IMR-90 (cell line): ENCODE measurements around the gene ABHD2. TPM values are rescaled to one million over a fixed set of nuclear protein-coding genes. Genes with fewer than 3 reads are reported as not detected.
"Not testable (repeated sequence)": the region's sequence is repeated elsewhere in the genome, so short reads cannot be mapped to it uniquely, and the experiment has no call there.

Source experiments
- ATAC-seq: fragments of 200-7000 bp; cut with Tn5 transposase; 2 replicates; pipeline ENCODE4 v1.9.1; 2020; ENCODE audit warnings: low read depth, mild to moderate bottlenecking, moderate library complexity
- BruUV-seq: library from RNA; stranded (reverse); fragments of 400-500 nt; replicated peaks from 2 replicates; lab custom pipeline; 2021; lab: Mats Ljungman, UMichigan
- CTCF ChIA-PET: fragments of 300-600 bp; formaldehyde crosslinking; extraction: SDS; loops from one replicate; lab custom pipeline; 2021; ENCODE audit warnings: antibody characterized with exemption; lab: Yijun Ruan, JAX
- POLR2A ChIA-PET: fragments of 300-600 bp; sonication (Branson Sonifier 250); formaldehyde crosslinking; loops from one replicate; lab custom pipeline; 2022; ENCODE audit warnings: antibody characterized with exemption; ENCODE audit not compliant: unreplicated experiment; lab: Charles Lee
- DNase-seq: peaks from one replicate; pipeline ENCODE4 v3.0.0; 2013
- H2AFZ ChIP-seq: replicated peaks from 2 replicates; pipeline ENCODE3; 2013; ENCODE audit warnings: low read length, mild to moderate bottlenecking; ENCODE audit not compliant: poor library complexity
- H2AK5ac ChIP-seq: 2 replicates; pipeline ENCODE4 v1.6.1; 2013; ENCODE audit warnings: low read depth, low read length, inconsistent platforms
- H2AK9ac ChIP-seq: replicated peaks from 2 replicates; pipeline ENCODE3; 2013; ENCODE audit warnings: mild to moderate bottlenecking, low read depth, low read length, moderate library complexity; ENCODE audit not compliant: poor library complexity
- H2BK120ac ChIP-seq: 2 replicates; pipeline ENCODE4 v1.6.1; 2013; ENCODE audit warnings: low read depth, low read length, inconsistent platforms
- H2BK15ac ChIP-seq: 3 replicates; pipeline ENCODE4 v1.6.1; 2013; ENCODE audit warnings: low read depth, low read length, inconsistent platforms
- H2BK20ac ChIP-seq: 2 replicates; pipeline ENCODE4 v1.6.1; 2013; ENCODE audit warnings: low read depth, mild to moderate bottlenecking, inconsistent platforms, low read length, moderate library complexity
- H2BK5ac ChIP-seq: 2 replicates; pipeline ENCODE4 v1.6.1; 2013; ENCODE audit warnings: mild to moderate bottlenecking, low read depth, low read length, inconsistent platforms; ENCODE audit not compliant: poor library complexity, severe bottlenecking
- H3K14ac ChIP-seq: replicated peaks from 2 replicates; pipeline ENCODE4 v1.6.1; 2013; ENCODE audit warnings: low read depth, low read length, inconsistent platforms
- H3K18ac ChIP-seq: 2 replicates; pipeline ENCODE4 v1.6.1; 2013; ENCODE audit warnings: low read depth, low read length, control low read depth
- H3K23ac ChIP-seq: 2 replicates; pipeline ENCODE4 v1.6.1; 2013; ENCODE audit warnings: low read depth, low read length, inconsistent platforms
- H3K27ac ChIP-seq: 2 replicates; pipeline ENCODE4 v1.5.1; 2013; ENCODE audit warnings: mild to moderate bottlenecking, control low read depth, low read length; ENCODE audit not compliant: insufficient read depth
- H3K27me3 ChIP-seq: 2 replicates; pipeline ENCODE4 v1.6.1; 2013; ENCODE audit warnings: low read length; ENCODE audit not compliant: control insufficient read depth, insufficient read depth
- H3K36me3 ChIP-seq: 2 replicates; pipeline ENCODE4 v1.6.1; 2013; ENCODE audit warnings: low read length, mixed read lengths; ENCODE audit not compliant: control insufficient read depth, insufficient read depth
- H3K4ac ChIP-seq: 2 replicates; pipeline ENCODE4 v1.6.1; 2013; ENCODE audit warnings: low read depth, low read length, inconsistent platforms
- H3K4me1 ChIP-seq: 2 replicates; pipeline ENCODE4 v1.6.1; 2013; ENCODE audit warnings: low read length, mixed read lengths; ENCODE audit not compliant: control insufficient read depth, insufficient read depth
- H3K4me2 ChIP-seq: 2 replicates; pipeline ENCODE4 v1.6.1; 2013; ENCODE audit warnings: low read depth, mild to moderate bottlenecking, control low read depth, low read length, moderate library complexity
- H3K4me3 ChIP-seq: 2 replicates; pipeline ENCODE4 v1.5.1; 2013; ENCODE audit warnings: low read depth, mild to moderate bottlenecking, control low read depth, low read length, moderate library complexity; ENCODE audit not compliant: insufficient read depth
- H3K56ac ChIP-seq: 2 replicates; pipeline ENCODE4 v1.6.1; 2013; ENCODE audit warnings: low read length, inconsistent platforms; ENCODE audit not compliant: insufficient read depth; ENCODE audit errors: extremely low read depth
- H3K79me1 ChIP-seq, 2 experiments: 2 replicates each; pipeline ENCODE4 v1.6.1; 2013; ENCODE audit warnings: low read length in 2 of 2, inconsistent platforms in 1 of 2, low read depth in 1 of 2
- H3K9ac ChIP-seq: 2 replicates; pipeline ENCODE4 v1.6.1; 2013; ENCODE audit warnings: low read depth, low read length, control low read depth
- H3K9me1 ChIP-seq: 2 replicates; pipeline ENCODE4 v1.6.1; 2013; ENCODE audit warnings: low read length, inconsistent platforms; ENCODE audit not compliant: insufficient read depth
- H3K9me3 ChIP-seq: 2 replicates; pipeline ENCODE4 v1.6.1; 2013; ENCODE audit warnings: low read length; ENCODE audit not compliant: control insufficient read depth, insufficient read depth
- H4K20me1 ChIP-seq: 2 replicates; pipeline ENCODE4 v1.6.1; 2013; ENCODE audit warnings: low read length, inconsistent platforms; ENCODE audit not compliant: insufficient read depth
- H4K5ac ChIP-seq: 2 replicates; pipeline ENCODE4 v1.6.1; 2013; ENCODE audit warnings: mild to moderate bottlenecking, low read depth, low read length, control low read depth
- H4K8ac ChIP-seq, 2 experiments: 2 replicates each; pipeline ENCODE4 v1.6.1; 2013; ENCODE audit warnings: low read depth in 2 of 2, low read length in 2 of 2, control low read depth in 1 of 2, inconsistent platforms in 1 of 2
- H4K91ac ChIP-seq: 2 replicates; pipeline ENCODE4 v1.6.1; 2013; ENCODE audit warnings: low read depth, low read length, inconsistent platforms; ENCODE audit not compliant: insufficient read depth
- WGBS, 2 experiments: methylation state at CpG; one replicate each; pipeline versions ENCODE4 v1.1.5 to v1.1.7; 2013; ENCODE audit warnings: missing lambda C conversion rate in 2 of 2; ENCODE audit not compliant: insufficient read length in 1 of 2; ENCODE audit errors: extremely low coverage in 2 of 2; 5-methylcytosine and 5-hydroxymethylcytosine counted together
- dilution Hi-C: fragments of 300-500 bp; cut with HindIII; formaldehyde crosslinking; loops from one replicate; pipeline ENCODE4 v1.14.3; 2018; ENCODE audit warnings: low sequenced_read_pairs; ENCODE audit not compliant: unreplicated experiment
- in situ Hi-C: fragments of 300-500 bp; cut with MboI; formaldehyde crosslinking; loops from 3 replicates; pipeline ENCODE4 v1.14.3; 2019; ENCODE audit warnings: low sequenced_read_pairs, inconsistent platforms, mixed read lengths
- intact Hi-C: fragments of 100-400 bp; cut with micrococcal nuclease; formaldehyde crosslinking; loops from 2 replicates; pipeline ENCODE4 v1.10.0; 2022
- polyA plus RNA-seq, 3 experiments: library from polyadenylated mRNA; depleted of rRNA; stranded (reverse); fragments of >200 nt; gene quantifications; 2 replicates each; pipeline ENCODE4 v1.2.3, GENCODE V29; 2012; ENCODE audit warnings: low replicate concordance in 1 of 3
- total RNA-seq: library from RNA; depleted of rRNA; stranded (reverse); fragments of >200 nt; gene quantifications from 2 replicates; pipeline ENCODE4 v1.2.3, GENCODE V29; 2012

The ABHD2 gene
- total and polyA plus RNA-seq, 2 of the 4 experiments (the other 2 are of a cell fraction), result 31.2 to 62.9 TPM

- DNase-seq, H4K8ac ChIP-seq, H4K91ac ChIP-seq, H3K4me2 ChIP-seq, H2BK120ac ChIP-seq, H3K9ac ChIP-seq, H2AFZ ChIP-seq, H3K23ac ChIP-seq, in situ Hi-C loops, H2AK5ac ChIP-seq, intact Hi-C loops, H3K27me3 ChIP-seq, H3K27ac ChIP-seq, H2BK20ac ChIP-seq, H3K4me3 ChIP-seq, H2AK9ac ChIP-seq, BruUV-seq, H3K56ac ChIP-seq, H2BK15ac ChIP-seq, H4K20me1 ChIP-seq, H2BK5ac ChIP-seq, H3K9me3 ChIP-seq, dilution Hi-C loops, H4K5ac ChIP-seq, ATAC-seq, POLR2A ChIA-PET, H3K4ac ChIP-seq, H3K14ac ChIP-seq, H3K18ac ChIP-seq: not testable (repeated sequence)
- H3K79me1 ChIP-seq, result peaks cover 19 to 56% of the 10 kb centered on the region in 2 experiments; a peak in 3 of 4 replicates
- H3K4me1 ChIP-seq, result peaks cover 27% of the 10 kb centered on the region
- peaks cover 10% of the 10 kb centered on the region for H3K36me3 ChIP-seq
- peaks cover 19% of the 10 kb centered on the region for H3K9me1 ChIP-seq
- CTCF ChIA-PET, result interaction anchor here (1.2 kb wide), 1 partner anchor 42 kb away, joined by 4 read pairs; no protein-coding TSS in a partner anchor
- 93% methylated on average over 5 of the region's 10 CpGs; no CpG with 5 or more reads in 1 of the 2 experiments for WGBS, 2 experiments
Measured at GRCh38 chr15:89135387-89136077, 47.3 kb downstream of the ABHD2 start.
